COR-L47 (cell line): ENCODE data around the gene GPR17.

Source experiments
- DNase-seq: peaks from one replicate; lab custom pipeline; 2025; lab: John Stamatoyannopoulos, UW

Gene GPR17

DNA sequence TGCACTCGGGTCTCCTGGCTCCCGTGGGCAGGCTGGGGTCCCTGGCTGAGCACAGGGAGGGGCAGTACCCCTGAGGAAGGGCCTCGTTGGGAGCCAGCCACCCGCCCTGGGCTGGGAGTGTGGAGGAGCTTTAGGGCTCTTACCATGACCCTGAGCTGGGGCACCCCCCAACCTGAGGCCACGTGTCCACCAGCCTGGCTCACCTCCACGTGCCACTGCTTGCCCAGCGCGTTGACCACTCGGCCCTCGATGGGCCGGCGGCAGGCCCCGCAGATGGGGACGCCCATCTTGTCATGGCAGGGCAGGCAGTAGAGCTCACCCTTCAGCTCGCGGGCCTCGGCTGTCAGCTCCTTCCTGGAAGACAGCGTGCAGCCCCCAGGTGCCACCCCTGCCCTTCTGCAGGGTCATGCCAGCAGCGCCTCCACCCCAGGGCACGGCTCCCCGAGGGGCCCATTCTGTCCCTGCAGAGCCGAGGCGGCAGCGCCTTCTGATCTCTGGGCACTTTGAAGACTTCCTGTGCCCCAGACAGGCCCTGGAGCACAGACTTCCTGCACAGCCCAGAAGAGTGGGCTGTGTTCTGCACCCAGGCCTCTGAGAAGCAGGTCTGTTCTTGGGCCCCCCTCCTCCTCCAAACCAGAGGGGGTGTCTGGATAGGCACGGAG, 4.0 kb upstream of the GPR17 start:
- no peak for DNase-seq

DNA sequence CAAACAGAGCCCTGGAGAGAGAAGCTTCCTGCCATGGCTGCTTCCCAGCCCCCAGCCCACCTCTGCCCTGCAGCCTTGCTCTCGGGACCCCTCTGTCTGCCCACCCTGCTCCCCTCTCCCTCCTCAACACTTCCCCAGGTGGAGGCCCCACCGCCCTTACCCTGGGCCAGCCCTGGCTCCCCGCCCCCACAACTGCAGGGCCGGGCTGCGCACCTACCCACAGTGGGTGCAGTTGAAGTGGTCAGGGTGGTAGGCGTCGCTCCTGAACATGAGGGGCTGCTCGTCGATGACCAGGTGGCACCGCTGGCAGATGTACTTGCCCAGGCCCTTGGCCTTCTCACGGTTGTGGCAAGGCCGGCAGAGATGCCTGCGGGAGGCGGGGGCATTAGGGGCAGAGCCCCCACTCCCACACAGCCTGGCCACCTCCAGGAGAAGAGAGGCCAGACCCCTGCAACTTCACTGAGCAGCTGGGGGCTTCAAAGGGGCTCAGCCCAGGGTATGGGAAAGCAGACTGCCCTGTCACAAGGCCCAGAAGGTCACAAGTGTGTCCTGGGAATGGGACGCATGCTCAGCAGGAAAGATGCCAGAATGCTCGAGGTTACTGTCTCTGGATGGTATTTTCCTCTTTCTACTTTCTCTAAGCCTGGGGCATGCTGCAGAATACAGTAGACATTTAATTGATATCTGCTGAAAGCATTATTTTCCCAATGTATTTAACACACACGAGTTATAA, 3.1 kb upstream of the GPR17 start:
- DNase-seq: no peak

DNA sequence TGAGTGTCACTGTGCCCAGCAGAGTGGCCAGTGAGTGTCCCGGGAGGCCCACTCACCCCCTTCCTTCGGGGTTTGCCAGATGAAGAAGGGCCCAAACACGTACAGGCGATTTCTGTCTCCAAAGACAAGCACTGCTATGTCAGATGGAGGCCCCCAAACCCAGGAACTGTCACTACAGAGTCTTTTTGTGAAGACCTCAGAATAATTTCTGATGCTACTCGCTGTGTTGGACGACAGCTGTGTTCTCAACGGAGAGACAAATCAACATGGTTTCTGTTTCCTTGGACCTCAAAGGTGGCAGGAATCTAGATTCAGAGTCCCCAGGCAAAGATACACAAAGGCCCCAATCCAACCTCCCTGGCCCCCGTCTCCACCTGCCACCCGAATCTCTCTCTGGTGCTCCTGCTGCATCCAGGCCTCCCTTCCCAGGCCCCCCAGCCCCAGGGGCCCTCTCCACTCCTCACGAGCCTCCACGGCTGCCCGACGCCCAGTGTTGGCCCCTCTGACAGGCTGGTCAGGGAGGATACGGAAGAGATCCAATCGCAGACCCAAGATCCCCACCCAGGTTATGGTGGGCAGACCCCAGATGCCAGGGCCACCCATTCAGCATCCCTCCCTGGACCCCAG, 2.4 kb upstream of the GPR17 start:
- DNase-seq: no peak

DNA sequence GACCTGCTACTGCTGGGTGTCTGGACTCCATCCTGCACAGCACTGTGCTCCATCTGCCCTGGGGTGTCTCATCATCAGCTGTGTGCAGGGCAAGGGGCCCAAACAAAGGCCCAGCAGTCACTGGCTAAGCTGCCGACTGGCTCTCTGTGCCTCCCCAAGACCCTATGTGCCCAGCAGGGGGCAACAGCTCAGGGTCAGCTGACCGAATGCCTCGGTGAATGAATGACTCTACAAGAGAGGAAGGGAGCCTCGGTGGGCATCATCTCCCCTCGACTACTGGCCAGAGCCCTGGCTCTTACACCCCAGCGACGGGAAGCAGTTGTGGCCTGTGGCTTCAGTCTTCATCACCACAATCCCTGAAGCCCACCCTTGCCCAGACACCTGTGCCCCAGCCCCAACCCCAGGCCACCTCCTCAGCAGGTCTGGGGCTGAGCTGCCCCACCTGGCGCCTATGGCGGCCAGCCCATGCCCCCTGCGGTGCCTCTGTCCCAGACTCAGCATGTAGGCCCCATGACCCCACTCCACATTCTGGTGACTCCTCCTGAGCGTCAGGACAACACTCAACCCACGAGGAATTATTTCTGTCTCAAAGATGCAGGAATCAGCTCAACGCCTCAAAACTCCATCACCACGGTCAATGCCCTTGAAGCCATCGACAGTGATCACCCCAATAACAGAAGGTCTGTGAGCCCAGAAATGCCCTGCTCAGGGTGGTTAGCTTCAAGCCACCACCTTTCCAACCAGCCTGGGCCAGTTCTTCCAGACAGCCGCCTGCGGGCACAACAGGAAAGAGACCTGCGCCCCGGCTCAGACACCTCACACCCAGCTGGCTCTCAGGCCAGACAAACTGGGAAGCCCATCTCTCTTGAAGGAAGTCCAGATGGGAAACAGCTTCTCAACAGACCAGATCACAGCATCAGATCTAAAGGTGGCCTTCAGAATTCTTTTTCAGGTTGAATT, 1.6 kb upstream of the GPR17 start:
- no peak for DNase-seq

DNA sequence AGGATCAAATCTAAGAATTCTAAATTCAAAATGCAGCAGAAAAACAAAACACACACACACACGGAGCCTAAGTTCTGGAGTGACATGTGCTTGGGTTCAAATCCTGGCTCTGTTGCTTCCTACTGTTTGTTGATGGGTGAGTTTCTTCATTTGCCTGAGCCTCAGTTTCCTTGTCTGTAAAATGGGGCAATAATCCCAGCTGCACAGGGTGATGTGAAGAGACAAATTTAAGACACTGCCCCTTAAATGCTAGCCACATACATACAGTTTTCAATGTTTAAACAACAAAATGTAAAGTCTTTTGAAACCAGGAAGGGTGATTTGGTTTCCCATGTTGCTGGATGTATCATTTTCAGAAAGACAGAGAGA, 943 bp upstream of the GPR17 start:
- DNase-seq: no peak

DNA sequence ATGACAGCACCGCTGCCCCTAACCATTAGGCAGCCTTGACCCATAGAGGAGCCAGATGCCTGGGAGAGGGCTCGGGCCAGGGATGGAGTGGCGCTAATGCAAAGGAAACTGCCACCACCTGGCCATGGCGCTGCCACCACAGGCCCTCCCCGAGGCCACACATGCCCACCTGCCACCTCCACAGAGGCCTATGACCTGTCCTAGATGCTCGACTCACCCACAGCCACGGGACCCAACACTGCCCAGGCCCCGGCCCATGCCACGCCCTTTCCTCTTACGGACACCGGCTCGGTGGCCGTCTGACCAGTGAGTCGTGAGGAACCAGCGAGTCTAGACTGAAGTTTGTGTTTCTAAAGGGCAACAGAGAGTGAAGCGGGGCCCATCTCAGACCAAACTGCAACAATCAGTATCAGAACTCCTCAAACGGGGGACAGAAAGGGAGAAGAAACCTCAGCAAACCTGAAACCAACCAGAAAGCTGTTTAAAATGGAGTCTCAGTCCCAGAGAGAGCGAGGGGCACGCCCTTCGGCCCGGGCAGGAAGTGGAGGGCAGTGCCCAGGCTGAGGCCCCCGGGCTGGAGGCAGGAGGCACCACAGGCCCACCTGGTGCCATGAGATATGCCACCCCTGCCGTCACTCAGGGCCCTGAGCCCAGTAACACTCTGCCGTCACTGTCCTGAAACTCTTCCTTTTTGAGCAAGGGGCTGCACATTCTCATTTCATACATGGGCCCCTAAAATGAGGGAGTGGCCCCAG, 711 bp downstream of the GPR17 start:
- DNase-seq: no peak

DNA sequence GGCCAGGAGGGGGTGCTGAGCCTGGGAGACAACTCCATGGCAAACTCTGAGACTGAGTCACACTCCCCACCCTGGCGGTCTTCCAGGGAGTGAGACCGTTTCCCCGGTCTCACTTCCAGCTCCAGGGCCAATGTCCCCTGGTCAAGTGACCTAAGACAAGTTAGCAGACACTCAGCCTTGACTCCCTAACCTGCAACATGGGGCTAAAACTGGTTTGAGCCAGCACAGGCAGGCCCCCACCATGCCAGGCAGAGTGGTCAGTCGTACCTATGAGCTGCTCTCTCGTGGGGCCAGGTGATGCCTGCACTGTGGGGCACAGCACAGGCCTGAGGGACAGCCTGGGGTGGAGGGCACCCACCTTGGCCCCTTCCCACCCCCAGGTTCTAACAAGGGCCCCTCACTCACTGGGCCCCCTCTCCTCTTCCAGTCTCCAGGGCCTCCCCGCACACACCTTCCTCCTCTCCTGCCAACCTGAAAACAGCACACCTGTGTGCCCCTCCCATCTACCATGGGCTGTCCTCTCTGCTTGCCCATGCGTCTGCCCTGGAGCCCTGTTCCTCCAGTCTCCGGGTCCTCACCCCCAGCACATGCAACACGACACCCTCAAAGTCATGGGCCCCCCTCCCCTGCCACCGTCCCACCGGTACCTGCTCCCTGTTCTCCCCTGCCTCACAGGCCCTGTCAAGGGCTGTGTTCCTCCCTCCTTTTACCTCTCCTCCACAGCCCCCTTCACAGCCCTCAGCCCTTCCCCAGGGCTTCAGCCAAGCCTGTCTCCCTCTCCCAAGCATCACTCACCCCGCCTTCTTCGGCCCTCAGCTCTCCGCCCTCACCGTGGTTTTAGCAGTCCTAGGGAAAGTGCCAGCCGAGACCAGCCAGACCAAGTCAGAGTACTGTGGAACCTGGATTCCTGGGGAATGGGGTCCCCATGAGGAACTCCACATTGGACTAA, 1.6 kb downstream of the GPR17 start:
- DNase-seq: no peak

DNA sequence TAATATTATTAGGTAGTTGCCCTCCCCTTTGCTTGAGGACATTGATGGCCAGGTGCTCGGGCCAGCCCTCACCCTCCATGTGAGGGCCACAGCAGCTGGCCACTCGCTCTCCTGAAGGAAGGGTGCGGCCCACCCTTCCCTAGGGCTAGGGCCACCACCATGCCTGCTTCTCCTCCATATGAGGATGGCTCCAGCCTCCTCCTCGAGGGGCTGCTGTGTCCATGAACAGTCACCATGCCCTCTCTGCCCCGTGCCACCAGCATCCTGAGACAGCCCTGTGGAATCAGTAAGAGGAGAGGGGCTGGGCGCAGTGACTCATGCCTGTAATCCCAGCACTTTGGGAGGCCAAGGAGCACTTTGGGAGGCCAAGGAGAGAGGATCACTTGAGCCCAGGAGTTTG, 2.4 kb downstream of the GPR17 start:
- DNase-seq: no peak

DNA sequence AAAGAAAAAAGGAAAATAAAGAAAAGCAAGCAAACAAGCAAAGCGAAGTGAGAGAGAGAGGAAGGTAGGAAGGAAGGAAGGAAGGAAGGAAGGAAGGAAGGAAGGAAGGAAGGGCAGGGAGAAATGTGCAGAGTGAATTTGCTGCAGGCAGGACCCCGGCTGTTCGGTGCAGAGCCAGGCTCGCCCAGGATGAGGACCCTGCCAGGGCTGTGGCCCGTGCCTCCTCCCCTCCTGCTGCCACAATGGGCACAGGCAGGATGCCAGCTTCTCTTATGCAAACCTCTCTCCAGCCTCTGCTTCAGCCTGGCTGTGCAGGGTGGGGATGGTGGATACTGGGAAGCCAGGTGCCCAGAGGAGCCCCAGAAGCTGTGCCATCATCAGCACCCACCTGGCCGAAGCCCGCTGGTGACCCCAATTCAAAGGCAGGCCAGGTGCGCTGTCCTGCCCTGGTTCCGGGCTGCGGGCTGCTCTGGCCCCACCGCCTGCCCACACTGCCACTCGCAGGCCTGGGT, 3.2 kb downstream of the GPR17 start:
- no peak for DNase-seq

DNA sequence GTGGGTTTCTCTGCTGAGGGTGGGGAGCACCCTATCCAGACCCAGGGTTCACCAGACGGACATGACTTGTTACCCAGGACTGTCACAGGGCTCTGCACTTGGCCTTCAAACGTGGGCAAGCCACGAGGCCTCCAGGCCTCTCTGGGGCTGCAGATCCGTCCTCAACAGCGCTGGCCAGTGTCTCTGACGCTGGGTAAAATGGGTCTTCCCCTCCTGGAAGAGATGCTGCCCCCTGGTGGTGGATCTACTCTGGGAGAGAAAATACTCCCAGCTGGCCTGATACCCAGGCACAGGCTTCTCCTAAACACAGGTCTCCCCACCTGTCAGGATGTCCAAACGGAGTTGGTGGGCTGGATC, 3.7 kb downstream of the GPR17 start:
- peak; percentile 82 for DNase-seq

DNA sequence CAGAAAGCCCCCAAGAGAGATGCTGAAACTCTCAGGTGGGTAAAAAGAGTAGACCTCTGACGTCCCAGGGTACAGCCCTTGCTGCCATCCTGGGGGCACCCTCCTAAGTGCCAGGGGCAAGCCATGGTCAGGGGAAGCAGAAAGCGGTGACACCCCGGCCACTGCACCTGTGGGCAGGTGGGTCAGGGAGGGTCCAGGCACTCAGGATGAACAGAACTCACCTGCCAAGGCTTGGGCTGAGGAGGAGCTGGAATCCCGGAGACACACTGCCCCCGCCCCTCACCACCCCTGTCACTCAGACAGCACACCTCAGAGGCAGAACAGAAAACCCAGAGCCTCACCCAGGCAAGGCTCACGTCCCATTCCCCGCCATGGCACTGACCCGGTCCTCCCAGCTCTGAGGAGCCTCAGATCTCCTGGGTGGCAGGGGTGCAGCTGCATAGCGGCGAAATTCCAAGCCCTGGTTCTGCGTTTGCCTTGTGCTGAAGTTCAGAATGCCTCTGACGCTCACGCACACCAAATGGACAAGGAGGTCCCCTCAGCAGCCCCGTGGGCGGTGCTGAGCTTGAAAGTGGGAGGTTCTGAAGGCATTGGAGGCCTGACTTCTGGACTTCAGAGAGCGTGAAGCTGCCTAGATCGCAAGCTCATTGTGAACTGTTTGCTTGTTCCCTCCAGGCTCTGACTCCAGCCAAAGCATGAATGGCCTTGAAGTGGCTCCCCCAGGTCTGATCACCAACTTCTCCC, 4.3 kb downstream of the GPR17 start:
- DNase-seq: no peak

DNA sequence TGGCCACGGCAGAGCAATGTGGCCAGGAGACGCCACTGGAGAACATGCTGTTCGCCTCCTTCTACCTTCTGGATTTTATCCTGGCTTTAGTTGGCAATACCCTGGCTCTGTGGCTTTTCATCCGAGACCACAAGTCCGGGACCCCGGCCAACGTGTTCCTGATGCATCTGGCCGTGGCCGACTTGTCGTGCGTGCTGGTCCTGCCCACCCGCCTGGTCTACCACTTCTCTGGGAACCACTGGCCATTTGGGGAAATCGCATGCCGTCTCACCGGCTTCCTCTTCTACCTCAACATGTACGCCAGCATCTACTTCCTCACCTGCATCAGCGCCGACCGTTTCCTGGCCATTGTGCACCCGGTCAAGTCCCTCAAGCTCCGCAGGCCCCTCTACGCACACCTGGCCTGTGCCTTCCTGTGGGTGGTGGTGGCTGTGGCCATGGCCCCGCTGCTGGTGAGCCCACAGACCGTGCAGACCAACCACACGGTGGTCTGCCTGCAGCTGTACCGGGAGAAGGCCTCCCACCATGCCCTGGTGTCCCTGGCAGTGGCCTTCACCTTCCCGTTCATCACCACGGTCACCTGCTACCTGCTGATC, 4.9 kb downstream of the GPR17 start:
- no peak for DNase-seq

DNA sequence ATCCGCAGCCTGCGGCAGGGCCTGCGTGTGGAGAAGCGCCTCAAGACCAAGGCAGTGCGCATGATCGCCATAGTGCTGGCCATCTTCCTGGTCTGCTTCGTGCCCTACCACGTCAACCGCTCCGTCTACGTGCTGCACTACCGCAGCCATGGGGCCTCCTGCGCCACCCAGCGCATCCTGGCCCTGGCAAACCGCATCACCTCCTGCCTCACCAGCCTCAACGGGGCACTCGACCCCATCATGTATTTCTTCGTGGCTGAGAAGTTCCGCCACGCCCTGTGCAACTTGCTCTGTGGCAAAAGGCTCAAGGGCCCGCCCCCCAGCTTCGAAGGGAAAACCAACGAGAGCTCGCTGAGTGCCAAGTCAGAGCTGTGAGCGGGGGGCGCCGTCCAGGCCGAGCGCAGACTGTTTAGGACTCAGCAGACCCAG, 5.4 kb downstream of the GPR17 start:
- DNase-seq: no peak

DNA sequence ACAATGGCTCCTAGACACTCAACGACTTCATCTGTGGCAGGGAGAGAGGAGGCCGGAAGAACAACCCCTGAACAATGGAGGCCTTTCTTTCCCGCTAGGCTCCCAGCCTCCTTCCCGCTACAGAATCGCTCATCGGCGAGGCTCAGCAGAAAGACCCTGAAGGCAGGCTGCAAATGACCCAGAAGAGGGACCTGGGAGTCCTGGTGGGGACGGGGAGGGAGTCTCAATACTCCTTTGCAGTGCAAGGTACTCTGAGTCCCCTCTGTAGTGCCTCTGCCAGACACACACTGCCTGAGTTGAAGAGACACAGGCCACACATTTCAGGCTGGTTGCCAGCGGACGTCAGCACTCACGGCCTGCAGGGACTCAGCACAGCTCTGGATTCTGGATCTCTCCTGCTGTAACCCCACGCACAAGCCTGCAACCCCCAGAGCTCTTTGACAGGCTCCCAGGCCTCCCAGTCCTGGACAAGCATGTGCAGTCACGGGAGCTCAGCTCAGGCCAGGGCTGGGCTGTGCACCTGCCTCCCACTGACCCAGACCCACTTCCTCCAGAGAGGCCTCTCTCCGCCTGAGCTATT, 6.1 kb downstream of the GPR17 start:
- no peak for DNase-seq

DNA sequence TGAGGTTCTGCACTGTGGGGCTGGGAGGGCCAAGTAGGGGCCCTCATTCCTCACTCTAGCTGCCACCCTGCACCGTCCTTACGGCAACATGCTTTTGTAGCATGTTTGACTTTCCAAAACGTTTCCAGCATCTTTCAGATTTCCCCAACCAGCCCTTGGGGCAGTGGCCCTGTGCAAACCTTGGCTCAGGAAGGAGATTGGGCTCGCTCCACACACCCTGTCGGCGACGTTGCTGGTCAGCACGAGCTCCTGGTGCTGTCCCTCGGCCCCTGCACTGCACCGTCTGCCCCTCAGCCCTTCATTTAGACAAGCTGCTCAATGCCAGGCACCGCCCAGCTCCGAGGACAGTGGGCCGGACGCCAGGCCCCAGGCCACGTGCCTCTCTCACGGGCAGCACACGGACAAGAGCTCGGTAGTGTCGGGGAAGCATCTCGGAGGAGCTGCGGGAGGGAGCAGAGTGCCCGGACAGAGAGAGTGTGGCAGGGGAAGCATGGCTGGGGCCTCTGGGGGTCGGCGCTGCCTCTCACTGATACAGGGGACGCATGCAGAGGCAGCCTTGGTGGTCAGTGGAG, 6.9 kb downstream of the GPR17 start:
- DNase-seq: no peak

DNA sequence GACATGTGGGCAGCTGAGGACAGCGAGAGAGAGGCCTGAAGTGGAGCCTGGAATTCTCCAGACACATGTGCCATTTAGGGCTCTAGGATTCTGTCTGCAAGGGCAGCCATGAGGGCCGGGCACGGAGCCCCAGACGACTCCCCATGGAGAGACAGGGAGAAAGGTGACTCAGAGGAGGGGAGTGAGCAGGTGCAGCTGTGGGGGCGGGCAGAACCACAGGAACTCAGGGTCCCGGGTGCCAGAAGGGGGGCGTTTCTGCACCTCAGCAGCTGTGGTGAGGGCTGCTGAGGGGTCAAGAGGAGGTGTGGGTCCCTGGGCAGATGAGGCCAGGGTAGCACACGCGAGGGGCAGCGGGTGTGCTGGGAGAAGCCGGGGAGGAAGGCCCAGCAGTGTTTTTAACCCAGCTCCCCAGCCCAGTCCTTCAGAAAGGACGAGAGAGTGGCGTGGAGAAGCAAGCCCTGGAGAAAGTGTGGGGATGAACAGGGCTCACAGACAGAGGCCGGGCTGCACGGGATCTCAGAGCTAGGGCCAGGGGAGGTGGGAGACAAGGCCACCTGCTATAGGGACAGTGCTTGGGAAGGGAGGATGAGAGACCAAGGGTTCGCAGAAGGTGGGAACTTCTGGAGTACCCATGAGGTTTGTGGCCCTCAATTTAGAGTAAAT, 7.6 kb downstream of the GPR17 start:
- no peak for DNase-seq

DNA sequence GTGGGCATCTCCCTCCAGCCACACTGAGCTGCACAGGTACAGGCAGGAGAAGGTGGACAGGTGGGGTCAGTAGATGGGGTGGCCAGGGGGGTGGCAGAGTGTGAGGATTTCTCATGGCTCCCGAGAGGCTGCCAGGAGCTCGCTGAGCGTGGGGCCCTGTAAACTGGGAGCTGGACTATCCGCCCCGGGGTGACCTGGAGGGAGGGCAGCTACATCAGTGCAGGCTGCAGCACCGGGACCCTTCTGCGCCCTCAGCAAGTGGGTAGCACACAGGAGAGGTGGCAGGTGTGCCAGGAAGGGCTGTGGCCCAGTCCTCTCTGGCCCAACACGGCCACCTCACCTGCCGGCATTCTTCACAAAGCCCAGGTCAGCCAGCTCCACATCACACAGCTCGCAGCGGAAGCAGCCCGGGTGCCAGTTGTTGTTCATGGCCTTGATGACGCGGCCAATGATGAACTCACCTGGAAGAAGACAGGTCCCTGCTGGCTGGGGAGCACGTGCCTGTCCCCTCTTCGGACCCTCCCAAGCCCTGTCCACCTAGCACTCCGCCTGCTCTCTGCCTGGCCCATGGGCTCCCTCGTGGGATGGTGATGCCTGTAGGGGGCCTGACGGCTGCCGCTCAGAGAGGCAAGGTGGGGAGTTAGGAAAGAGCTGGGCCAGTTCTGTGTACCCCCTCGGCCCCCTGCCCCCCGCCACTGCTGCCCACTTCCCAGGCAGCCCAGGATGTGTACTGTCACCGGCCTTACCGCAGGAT, 8.3 kb downstream of the GPR17 start:
- no peak for DNase-seq
